NCI-H2107 (cell line): ENCODE data around the gene RHOBTB3.

Experiments
- DNase-seq: peaks from one replicate; lab custom pipeline; 2025; lab: John Stamatoyannopoulos, UW

The RHOBTB3 gene

GRCh38 chr5:95731571-95732554 is 727 bp downstream of the RHOBTB3 start:
- no peak for DNase-seq

GRCh38 chr5:95733107-95733665 is 2.0 kb downstream of the RHOBTB3 start:
- DNase-seq, result no peak

- no peak for DNase-seq
Observed at GRCh38 chr5:95734187-95734586, 3.1 kb downstream of the RHOBTB3 start.

- no peak for DNase-seq
Observed at GRCh38 chr5:95734906-95735305, 3.8 kb downstream of the RHOBTB3 start.

GRCh38 chr5:95735406-95735805 is 4.3 kb downstream of the RHOBTB3 start:
- DNase-seq, result no peak

GRCh38 chr5:95738072-95738471 is 6.9 kb downstream of the RHOBTB3 start:
- no peak for DNase-seq

GRCh38 chr5:95738834-95739233 is 7.7 kb downstream of the RHOBTB3 start:
- DNase-seq, result no peak

- DNase-seq, result no peak
Observed at GRCh38 chr5:95739857-95740256, 8.7 kb downstream of the RHOBTB3 start.

GRCh38 chr5:95741458-95741857 is 10.3 kb downstream of the RHOBTB3 start:
- DNase-seq, result no peak

- no peak for DNase-seq
Observed at GRCh38 chr5:95743232-95743631, 12.1 kb downstream of the RHOBTB3 start.

- no peak for DNase-seq
Observed at GRCh38 chr5:95743877-95744276, 12.7 kb downstream of the RHOBTB3 start.

- no peak for DNase-seq
Observed at GRCh38 chr5:95746194-95746593, 15.1 kb downstream of the RHOBTB3 start.

GRCh38 chr5:95746722-95747679 is 15.9 kb downstream of the RHOBTB3 start:
- DNase-seq, result no peak

GRCh38 chr5:95748133-95748532 is 17.0 kb downstream of the RHOBTB3 start:
- DNase-seq, result no peak

GRCh38 chr5:95754545-95754944 is 23.4 kb downstream of the RHOBTB3 start:
- DNase-seq, result no peak

GRCh38 chr5:95759005-95759404 is 27.9 kb downstream of the RHOBTB3 start:
- no peak for DNase-seq

- no peak for DNase-seq
Observed at GRCh38 chr5:95759634-95760033, 28.5 kb downstream of the RHOBTB3 start.

- no peak for DNase-seq
Observed at GRCh38 chr5:95760273-95761191, 29.4 kb downstream of the RHOBTB3 start.

GRCh38 chr5:95761771-95762651 is 30.9 kb downstream of the RHOBTB3 start:
- no peak for DNase-seq

- no peak for DNase-seq
Observed at GRCh38 chr5:95762652-95763041, 31.5 kb downstream of the RHOBTB3 start.
